GM23248 (cell line): ENCODE results near the gene STK36.

Source experiments
- EZH2 ChIP-seq: fragments of 200-600 bp; sonication (generic); IDR thresholded peaks from 2 replicates; pipeline ENCODE4 v1.6.1; 2018; ENCODE audit warnings: antibody characterized with exemption, mild to moderate bottlenecking; ENCODE audit not compliant: insufficient read depth, poor library complexity, severe bottlenecking
- EZH2phosphoT487 ChIP-seq: fragments of 200-600 bp; sonication (generic); IDR thresholded peaks from 2 replicates; pipeline ENCODE4 v1.6.1; 2018; ENCODE audit warnings: antibody characterized with exemption, moderate library complexity, mild to moderate bottlenecking, low read depth; ENCODE audit not compliant: insufficient read depth

DNA sequence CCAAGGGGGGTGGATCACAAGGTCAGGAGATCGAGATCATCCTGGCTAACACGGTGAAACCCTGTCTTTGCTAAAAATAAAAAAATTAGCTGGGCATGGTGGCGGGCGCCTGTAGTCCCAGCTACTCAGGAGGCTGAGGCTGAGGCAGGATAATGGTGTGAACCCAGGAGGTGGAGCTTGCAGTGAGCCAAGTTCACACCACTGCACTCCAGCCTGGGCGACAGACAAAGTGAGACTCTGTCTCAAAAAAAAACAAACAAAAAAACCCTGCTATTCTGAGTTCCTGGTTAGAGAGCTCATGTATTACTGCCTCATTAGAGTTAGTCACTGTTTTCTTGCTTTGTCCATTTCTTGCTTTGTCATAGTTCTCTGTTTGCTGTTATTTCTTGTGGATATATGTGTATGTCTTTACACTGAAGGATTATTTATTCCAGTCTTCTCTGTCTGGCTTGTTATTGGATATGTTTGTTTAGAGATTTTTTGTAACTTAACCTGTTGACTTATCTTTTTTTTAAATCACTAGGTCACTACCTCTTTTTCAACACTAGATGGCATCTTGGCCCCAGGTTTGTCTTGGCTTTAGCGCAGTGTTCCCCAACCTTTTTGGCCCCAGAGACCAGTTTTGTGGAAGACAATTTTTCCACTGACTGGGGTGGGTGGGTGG, 55.7 kb downstream of the STK36 start:
- no peak for TF ChIP-seq EZH2
- TF ChIP-seq EZH2phosphoT487, result no peak
